ENCODE results near the gene TMEM244.

DNA sequence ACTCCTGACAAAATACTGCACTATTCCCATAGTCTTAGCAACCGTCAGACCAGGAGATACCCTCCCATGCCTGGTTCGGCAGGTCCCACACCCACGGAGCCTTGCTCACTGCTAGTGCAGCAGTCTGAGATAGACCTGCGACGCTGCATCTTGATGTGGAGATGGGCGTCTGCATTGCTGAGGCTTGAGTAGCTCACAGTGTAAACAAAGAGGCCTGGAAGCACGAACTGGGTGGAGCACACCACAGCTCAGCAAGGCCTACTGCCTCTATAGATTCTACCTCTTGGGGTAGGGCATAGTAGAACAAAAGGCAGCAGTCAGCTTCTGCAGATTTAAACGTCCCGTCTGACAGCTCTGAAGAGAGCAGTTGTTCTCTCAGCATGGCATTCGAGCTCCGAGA is 25.4 kb downstream of the TMEM244 start:
- TF ChIP-seq POLR2A (IDR thresholded peaks at IDR 0.05), result no peak
- no peak for TF ChIP-seq CTCF (IDR thresholded peaks at IDR 0.05 in 8 of 11, conservative IDR thresholded peaks at IDR 0.05 in 3 of 11)
- TF ChIP-seq POLR2AphosphoS5 (IDR thresholded peaks at IDR 0.05), result no peak
